Measurements from ENCODE around the gene PPP1R36. TPM values are rescaled to one million over a fixed set of nuclear protein-coding genes. Genes with fewer than 3 reads are reported as not detected.

The PPP1R36 gene
- total and polyA plus RNA-seq, 2 of the 4 experiments (the other 2 are of a cell fraction): 0.15 to 0.54 TPM

- WGBS, 2 experiments (ENCODE audit: extremely low coverage in 2 of 2, insufficient read length in 1 of 2): no CpG with 5 or more reads among the region's 9 CpGs
- peaks cover 11% of the 10 kb centered on the region for H3K4me1 ChIP-seq (ENCODE audit: control insufficient read depth, insufficient read depth, low read length)
- H2BK5ac ChIP-seq (ENCODE audit: low read depth, low read length, poor library complexity, severe bottlenecking): no peak overlapping the region
- no peaks in the 10 kb centered on the region for H3K79me1 ChIP-seq (ENCODE audit: low read depth in 1 of 2, low read length in 2 of 2)
- no peak overlapping the region for H3K56ac ChIP-seq (ENCODE audit: extremely low read depth, insufficient read depth, low read length)
- no peaks in the 10 kb centered on the region for H3K36me3 ChIP-seq (ENCODE audit: control insufficient read depth, insufficient read depth, low read length)
- no peak overlapping the region for H3K4me2 ChIP-seq (ENCODE audit: low read depth, low read length)
- H3K18ac ChIP-seq (ENCODE audit: low read depth, low read length): peak overlapping the region; percentile 11; the same call in 1 of the 2 replicates
- DNase-seq (no peak), ATAC-seq (ENCODE audit: low read depth) (no peak)
- H3K27ac ChIP-seq (ENCODE audit: insufficient read depth, low read length): no peak overlapping the region
- no peak overlapping the region for H3K14ac ChIP-seq (replicated peaks; ENCODE audit: low read depth, low read length)
- no peak overlapping the region for H3K23ac ChIP-seq (ENCODE audit: low read depth, low read length)
- BruUV-seq (replicated peaks): no TSS peak
- H2AK5ac ChIP-seq (ENCODE audit: low read depth, low read length): no peak overlapping the region
- H2BK20ac ChIP-seq (ENCODE audit: low read depth, low read length): no peak overlapping the region
- H3K4ac ChIP-seq (ENCODE audit: low read depth, low read length): peak overlapping the region; percentile 18; the same call in 1 of the 2 replicates
- no peaks in the 10 kb centered on the region for H3K9me1 ChIP-seq (ENCODE audit: insufficient read depth, low read length)
- ChIA-PET CTCF (interaction anchor here (1.4 to 2.4 kb wide), 3 partner anchors 13 to 102 kb away, joined by 4 to 13 read pairs (median 5); partner anchors contain the start of gene HSPA2), POLR2A (ENCODE audit: unreplicated experiment) (no interaction called here)
- no peaks in the 10 kb centered on the region for H4K20me1 ChIP-seq (ENCODE audit: insufficient read depth, low read length)
- no peak overlapping the region for H2AFZ ChIP-seq (replicated peaks; ENCODE audit: low read length, poor library complexity)
- H2BK15ac ChIP-seq (ENCODE audit: low read depth, low read length): no peak overlapping the region
- dilution Hi-C loops (cut with HindIII; ENCODE audit: low sequenced_read_pairs, unreplicated experiment) (no loop called here), in situ Hi-C loops (cut with MboI; ENCODE audit: low sequenced_read_pairs) (no loop called here), intact Hi-C loops (cut with micrococcal nuclease) (loop anchor here (2.0 to 5.0 kb wide), 2 partner anchors 133 to 296 kb away; partner anchors contain the start of gene ZBTB1)
- H3K9ac ChIP-seq (ENCODE audit: low read depth, low read length): no peak overlapping the region
- no peaks in the 10 kb centered on the region for H3K27me3 ChIP-seq (ENCODE audit: control insufficient read depth, insufficient read depth, low read length)
- H4K5ac ChIP-seq (ENCODE audit: low read depth, low read length): no peak overlapping the region
- TF ChIP-seq CEBPB (IDR thresholded peaks at IDR 0.05; ENCODE audit: low read depth, low read length) (peak; percentile 56), ELK1 (IDR thresholded peaks at IDR 0.05; ENCODE audit: borderline replicate concordance, low read depth, low read length) (no peak)
- no peaks in the 10 kb centered on the region for H3K9me3 ChIP-seq (ENCODE audit: control insufficient read depth, insufficient read depth, low read length)
- no peak overlapping the region for H3K4me3 ChIP-seq (ENCODE audit: insufficient read depth, low read depth, low read length)
- H4K91ac ChIP-seq (ENCODE audit: insufficient read depth, low read depth, low read length): peak overlapping the region; percentile 2; the same call in 1 of the 2 replicates
- peak overlapping the region in 1 of 2 experiments; percentile 16; a peak in 2 of 4 replicates for H4K8ac ChIP-seq (ENCODE audit: low read depth in 2 of 2, low read length in 2 of 2)
- H2BK120ac ChIP-seq (ENCODE audit: low read depth, low read length): peak overlapping the region; percentile 9; the same call in 1 of the 2 replicates
- no peak overlapping the region for H2AK9ac ChIP-seq (replicated peaks; ENCODE audit: low read depth, low read length, poor library complexity)
These were observed 88.1 kb downstream of the PPP1R36 start for GRCh38 chr14:64637735-64638473.
